ENCODE data around the gene PTPRD. TPM values are rescaled to one million over a fixed set of nuclear protein-coding genes. Genes with fewer than 3 reads are reported as not detected.

PTPRD gene
- total and polyA plus RNA-seq, 9 of the 15 experiments (the other 6 are each of a cell fraction or from before 2014, with no cell fraction given) = 0.11 TPM; not detected in 8

DNA sequence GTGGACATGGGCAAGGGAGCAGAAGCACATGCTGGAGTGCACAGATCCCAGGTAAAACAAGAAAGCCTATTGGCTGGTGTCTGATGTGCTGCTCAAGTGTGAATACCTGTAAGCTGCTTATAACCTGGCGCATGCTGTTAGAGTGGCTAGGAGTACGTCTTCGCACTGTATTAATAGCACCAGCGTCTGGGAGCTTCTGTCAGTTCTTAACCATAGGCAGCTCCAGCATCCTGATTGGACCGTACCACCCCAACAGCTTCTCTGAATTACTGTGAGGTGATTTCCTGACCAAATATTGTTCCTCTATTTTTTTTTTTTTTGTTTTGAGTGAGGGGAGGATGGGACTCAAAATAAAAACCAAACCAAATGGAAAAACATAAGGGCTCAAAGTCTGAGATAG, 987.6 kb downstream of the PTPRD start:
- no peaks in the 10 kb centered on the region for H3K36me3 ChIP-seq (ENCODE audit: control insufficient read depth, insufficient read depth, low read length)
- no peak overlapping the region for H3K4me3 ChIP-seq
- H3K27me3 ChIP-seq (ENCODE audit: control insufficient read depth in 2 of 2, insufficient read depth in 2 of 2, low read length in 2 of 2) = no peaks in the 10 kb centered on the region
- CTCF ChIA-PET (ENCODE audit: low intra/inter-chr PET ratio) = no interaction called here
- no peaks in the 10 kb centered on the region for H3K9me3 ChIP-seq (replicated peaks; ENCODE audit: control insufficient read depth, insufficient read depth, low read depth, low read length)
- intact Hi-C loops (cut with micrococcal nuclease) = no loop called here
- no peak overlapping the region for H3K9ac ChIP-seq (ENCODE audit: insufficient read depth in 1 of 2, low read depth in 2 of 2, low read length in 2 of 2)
- no peaks in the 10 kb centered on the region for H3K79me2 ChIP-seq (ENCODE audit: control insufficient read depth, insufficient read depth, low read length)
- TF ChIP-seq PTTG1 (tag; IDR thresholded peaks at IDR 0.05; ENCODE audit: low read depth) (no peak), TCF7L2 (IDR thresholded peaks at IDR 0.05; ENCODE audit: low read depth, low read length) (no peak), HMG20B (CRISPR knock-in tag; IDR thresholded peaks at IDR 0.05) (no peak), ZNF316 (IDR thresholded peaks at IDR 0.05) (no peak), CTCF (IDR thresholded peaks at IDR 0.05 in 2 of 3, conservative IDR thresholded peaks at IDR 0.05 in 1 of 3; ENCODE audit: insufficient read depth in 2 of 3, low read depth in 1 of 3, low read length in 3 of 3) (no peak), FOXP1 (CRISPR knock-in tag; IDR thresholded peaks at IDR 0.05) (no peak), CC2D1A (IDR thresholded peaks at IDR 0.05) (no peak), ATF1 (CRISPR knock-in tag; IDR thresholded peaks at IDR 0.05) (no peak), ATF1 (tag; IDR thresholded peaks at IDR 0.05) (no peak)
- TF ChIP-seq, protein P1, sequence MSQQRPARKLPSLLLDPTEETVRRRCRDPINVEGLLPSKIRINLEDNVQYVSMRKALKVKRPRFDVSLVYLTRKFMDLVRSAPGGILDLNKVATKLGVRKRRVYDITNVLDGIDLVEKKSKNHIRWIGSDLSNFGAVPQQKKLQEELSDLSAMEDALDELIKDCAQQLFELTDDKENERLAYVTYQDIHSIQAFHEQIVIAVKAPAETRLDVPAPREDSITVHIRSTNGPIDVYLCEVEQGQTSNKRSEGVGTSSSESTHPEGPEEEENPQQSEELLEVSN (IDR thresholded peaks at IDR 0.05; ENCODE audit: borderline replicate concordance in 1 of 2, extremely low read depth in 1 of 2, insufficient read depth in 1 of 2, insufficient read length in 1 of 2, low read depth in 1 of 2, low read length in 1 of 2, poor library complexity in 1 of 2, severe bottlenecking in 1 of 2) = no peak
- TF ChIP-seq, protein P2, sequence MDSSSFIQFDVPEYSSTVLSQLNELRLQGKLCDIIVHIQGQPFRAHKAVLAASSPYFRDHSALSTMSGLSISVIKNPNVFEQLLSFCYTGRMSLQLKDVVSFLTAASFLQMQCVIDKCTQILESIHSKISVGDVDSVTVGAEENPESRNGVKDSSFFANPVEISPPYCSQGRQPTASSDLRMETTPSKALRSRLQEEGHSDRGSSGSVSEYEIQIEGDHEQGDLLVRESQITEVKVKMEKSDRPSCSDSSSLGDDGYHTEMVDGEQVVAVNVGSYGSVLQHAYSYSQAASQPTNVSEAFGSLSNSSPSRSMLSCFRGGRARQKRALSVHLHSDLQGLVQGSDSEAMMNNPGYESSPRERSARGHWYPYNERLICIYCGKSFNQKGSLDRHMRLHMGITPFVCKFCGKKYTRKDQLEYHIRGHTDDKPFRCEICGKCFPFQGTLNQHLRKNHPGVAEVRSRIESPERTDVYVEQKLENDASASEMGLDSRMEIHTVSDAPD (CRISPR knock-in tag; IDR thresholded peaks at IDR 0.05) = no peak
- H3K4me1 ChIP-seq (replicated peaks in 1 of 2; ENCODE audit: control insufficient read depth in 2 of 2, insufficient read depth in 2 of 2, low read length in 2 of 2) = no peaks in the 10 kb centered on the region
- FAIRE-seq (no peak), ATAC-seq (no peak), DNase-seq (ENCODE audit: extremely low read depth in 1 of 4, low spot score in 3 of 4) (no peak)
- no peaks in the 10 kb centered on the region for H3K9me1 ChIP-seq (ENCODE audit: control insufficient read depth, insufficient read depth, low read length)
- POLR2A ChIA-PET = no interaction called here
- H3K27ac ChIP-seq (ENCODE audit: extremely low read depth, low read depth, low read length) = no peak overlapping the region
- no peaks in the 10 kb centered on the region for H4K20me1 ChIP-seq (replicated peaks; ENCODE audit: control insufficient read depth, insufficient read depth, low read length)
- in situ Hi-C loops (cut with MboI) = no loop called here
- H2AFZ ChIP-seq (ENCODE audit: low read depth, low read length) = no peak overlapping the region
- no TSS peak for BruUV-seq (replicated peaks)
- WGBS (ENCODE audit: insufficient coverage, low coverage, missing lambda C conversion rate) = 17% methylated on average over 4 of the region's 5 CpGs
- H3K4me2 ChIP-seq (ENCODE audit: insufficient read depth, low read length) = no peak overlapping the region
